Cardiac fibroblast (primary cell): ENCODE results near the gene PHACTR1.

Experiments used
- DNase-seq, 2 donors: peaks; one replicate each; pipeline versions ENCODE4 v3.0.0 to v3.0.0-alpha.2; 2010; ENCODE audit warnings: low read depth in 2 of 2
- H3K4me3 ChIP-seq, 2 donors: replicated peaks in 1 of 2; 1 replicate in 1 of 2; 2 replicates in 1 of 2; pipeline ENCODE4 v1.5.1; 2011; ENCODE audit warnings: low read depth in 2 of 2, low read length in 2 of 2, mild to moderate bottlenecking in 2 of 2, moderate library complexity in 1 of 2
- TF ChIP-seq, protein P1 (sequence below): IDR thresholded peaks from one replicate; pipeline ENCODE4 v1.5.1; 2011; ENCODE audit warnings: low read depth, mild to moderate bottlenecking, low read length, inconsistent platforms

PHACTR1 gene

DNA sequence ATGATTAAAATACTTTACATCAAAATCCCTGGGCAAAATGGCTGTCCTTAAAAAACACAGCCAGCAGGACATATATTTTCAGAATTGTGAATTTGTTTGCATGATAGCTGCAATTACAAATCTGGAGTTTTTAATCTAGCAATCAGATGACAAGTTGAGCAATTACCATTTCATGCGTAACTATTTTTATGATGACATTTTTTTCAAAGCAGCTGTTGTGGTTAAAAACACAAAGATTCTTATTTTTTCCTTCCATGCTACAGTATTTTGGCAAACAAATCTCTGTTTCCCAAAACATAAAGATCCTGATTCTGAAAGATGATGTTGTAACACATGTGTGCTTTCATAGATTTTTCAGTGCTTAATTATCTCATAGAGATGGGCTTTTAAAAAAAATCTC, 90.2 kb downstream of the PHACTR1 start:
- DNase-seq, result peak in 1 of 2 donors; percentile 21
- H3K4me3 ChIP-seq, result no peak overlapping the region
- TF ChIP-seq, protein P1, sequence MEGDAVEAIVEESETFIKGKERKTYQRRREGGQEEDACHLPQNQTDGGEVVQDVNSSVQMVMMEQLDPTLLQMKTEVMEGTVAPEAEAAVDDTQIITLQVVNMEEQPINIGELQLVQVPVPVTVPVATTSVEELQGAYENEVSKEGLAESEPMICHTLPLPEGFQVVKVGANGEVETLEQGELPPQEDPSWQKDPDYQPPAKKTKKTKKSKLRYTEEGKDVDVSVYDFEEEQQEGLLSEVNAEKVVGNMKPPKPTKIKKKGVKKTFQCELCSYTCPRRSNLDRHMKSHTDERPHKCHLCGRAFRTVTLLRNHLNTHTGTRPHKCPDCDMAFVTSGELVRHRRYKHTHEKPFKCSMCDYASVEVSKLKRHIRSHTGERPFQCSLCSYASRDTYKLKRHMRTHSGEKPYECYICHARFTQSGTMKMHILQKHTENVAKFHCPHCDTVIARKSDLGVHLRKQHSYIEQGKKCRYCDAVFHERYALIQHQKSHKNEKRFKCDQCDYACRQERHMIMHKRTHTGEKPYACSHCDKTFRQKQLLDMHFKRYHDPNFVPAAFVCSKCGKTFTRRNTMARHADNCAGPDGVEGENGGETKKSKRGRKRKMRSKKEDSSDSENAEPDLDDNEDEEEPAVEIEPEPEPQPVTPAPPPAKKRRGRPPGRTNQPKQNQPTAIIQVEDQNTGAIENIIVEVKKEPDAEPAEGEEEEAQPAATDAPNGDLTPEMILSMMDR, result no peak

GRCh38 chr6:12811519-12811918, 95.0 kb downstream of the PHACTR1 start:
- H3K4me3 ChIP-seq, result no peak overlapping the region
- TF ChIP-seq, protein P1, result no peak
- DNase-seq, result no peak

- TF ChIP-seq, protein P1, result no peak
- DNase-seq, result no peak
- no peak overlapping the region for H3K4me3 ChIP-seq
Measured at GRCh38 chr6:12813321-12813720, 96.8 kb downstream of the PHACTR1 start.

GRCh38 chr6:12814015-12814414, 97.4 kb downstream of the PHACTR1 start:
- no peak for DNase-seq
- no peak overlapping the region for H3K4me3 ChIP-seq
- TF ChIP-seq, protein P1, result no peak

DNA sequence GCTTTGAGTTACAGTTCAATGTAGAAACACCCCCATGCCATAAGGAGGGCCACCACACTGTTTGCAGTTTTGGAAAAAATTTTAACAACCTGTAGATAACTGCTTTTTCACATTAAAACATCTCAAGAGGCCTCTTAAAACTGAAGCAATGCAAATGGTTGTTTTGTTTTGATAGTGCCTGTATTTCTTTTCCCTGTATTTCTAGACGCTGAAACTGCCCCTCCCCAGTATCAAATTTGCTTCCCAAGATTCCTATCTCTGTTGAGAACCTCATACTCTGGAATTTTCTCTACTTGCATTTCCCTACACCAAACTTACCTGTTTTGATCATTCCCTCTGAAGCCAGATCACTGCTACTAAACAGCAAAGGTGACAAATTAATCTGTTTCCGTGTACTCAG, 98.5 kb downstream of the PHACTR1 start:
- H3K4me3 ChIP-seq, result no peak overlapping the region
- DNase-seq, result no peak
- TF ChIP-seq, protein P1, result no peak

DNA sequence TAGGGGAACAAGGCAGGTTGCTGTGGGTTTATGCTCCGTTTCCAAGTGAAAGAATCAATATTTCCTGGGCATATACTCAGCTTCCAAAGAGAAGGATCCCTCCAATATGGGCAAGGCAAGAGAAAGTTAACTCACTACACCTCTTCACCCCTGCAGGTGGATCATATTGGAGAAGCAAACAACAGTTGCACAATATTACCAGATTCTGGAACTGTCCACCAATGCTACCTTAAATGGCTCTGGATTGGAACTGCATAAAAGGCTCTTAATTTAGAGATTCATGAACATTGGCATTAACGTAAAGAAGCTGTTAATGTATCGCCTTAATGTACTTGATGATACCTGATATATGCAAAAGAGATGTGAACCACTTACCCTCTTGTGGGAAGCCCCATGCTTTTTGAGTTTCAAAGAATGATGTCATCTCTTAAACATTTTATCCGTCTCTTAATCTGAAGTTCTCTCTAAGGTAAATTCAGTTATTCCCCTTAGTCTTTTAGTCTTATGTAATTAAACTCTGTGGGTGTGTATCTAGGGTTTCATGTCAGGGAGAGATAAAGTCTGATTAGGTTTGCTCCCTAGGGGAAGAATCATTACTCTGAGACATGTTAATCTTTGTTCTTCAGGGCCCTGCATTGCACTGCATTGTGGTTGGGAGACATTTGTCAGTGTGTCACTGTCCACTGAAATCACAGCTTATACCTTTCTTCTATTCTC, 99.5 kb downstream of the PHACTR1 start:
- TF ChIP-seq, protein P1, result no peak
- DNase-seq, result no peak
- no peak overlapping the region for H3K4me3 ChIP-seq

DNA sequence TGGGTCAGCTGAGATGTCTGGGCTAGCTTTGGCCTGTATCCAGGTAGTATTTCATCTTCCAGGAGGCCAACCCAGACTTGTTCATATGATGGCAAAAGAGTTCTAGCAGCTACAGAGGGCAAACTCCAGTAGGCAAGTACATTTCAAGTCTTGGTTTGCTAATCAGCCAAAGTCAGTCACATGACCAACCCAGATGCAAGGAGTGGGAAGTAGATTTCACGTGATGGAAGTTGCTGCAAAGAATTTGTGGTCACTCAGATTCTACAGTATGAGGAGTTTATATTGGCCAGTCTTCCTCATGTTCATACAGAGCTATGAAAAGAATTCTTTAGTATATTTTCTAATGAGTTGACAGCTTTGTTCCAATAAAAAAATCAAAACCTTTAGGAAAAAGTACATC, 101.8 kb downstream of the PHACTR1 start:
- peak in 1 of 2 donors; percentile 10 for DNase-seq
- H3K4me3 ChIP-seq, result no peak overlapping the region
- TF ChIP-seq, protein P1, result no peak
